ENCODE data around the gene HDGF. TPM values are rescaled to one million over a fixed set of nuclear protein-coding genes. Genes with fewer than 3 reads are reported as not detected.

The HDGF gene
- total and polyA plus RNA-seq, 9 of the 15 experiments (the other 6 are each of a cell fraction or from before 2014, with no cell fraction given), result 38.8 to 601 (median 400) TPM

DNA sequence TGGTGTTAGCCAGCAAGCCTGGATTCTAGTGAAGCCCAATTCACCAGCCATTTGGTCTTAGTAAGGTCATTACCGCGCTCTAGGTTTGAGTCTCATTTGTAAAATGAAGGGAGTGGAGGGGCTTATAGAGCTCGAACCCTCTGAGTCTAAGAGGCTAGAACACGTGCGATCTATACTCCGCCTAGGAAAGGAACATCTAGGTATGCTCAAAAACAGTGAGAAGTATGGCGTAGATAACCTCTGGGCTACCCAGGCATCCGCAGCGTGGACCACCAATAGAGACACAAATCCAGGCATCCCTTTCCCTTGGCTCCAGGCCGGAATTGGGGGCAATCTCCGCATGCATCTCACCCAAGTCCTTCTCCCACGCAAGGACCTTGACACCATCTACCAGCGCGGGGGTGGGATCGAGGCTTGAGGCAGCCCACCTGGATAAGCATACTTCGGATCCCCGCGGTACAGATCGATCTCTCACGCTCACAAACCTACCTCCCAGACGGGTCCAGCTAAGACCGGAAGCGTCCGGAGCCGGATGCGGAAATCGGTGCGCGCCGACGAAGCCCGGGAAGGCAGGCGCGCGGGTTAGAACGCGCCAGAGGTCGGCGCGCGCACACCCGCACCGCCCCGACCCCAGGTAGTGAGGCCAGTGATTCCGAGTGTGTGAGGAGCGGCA lies 23.4 kb downstream of the HDGF start, which contains the start of gene METTL25B (continued):
- no peak for TF ChIP-seq MCM5 (IDR thresholded peaks at IDR 0.05; ENCODE audit: low read depth)
- TF ChIP-seq KLF16 (IDR thresholded peaks at IDR 0.05), result no peak
- TF ChIP-seq, protein P1, sequence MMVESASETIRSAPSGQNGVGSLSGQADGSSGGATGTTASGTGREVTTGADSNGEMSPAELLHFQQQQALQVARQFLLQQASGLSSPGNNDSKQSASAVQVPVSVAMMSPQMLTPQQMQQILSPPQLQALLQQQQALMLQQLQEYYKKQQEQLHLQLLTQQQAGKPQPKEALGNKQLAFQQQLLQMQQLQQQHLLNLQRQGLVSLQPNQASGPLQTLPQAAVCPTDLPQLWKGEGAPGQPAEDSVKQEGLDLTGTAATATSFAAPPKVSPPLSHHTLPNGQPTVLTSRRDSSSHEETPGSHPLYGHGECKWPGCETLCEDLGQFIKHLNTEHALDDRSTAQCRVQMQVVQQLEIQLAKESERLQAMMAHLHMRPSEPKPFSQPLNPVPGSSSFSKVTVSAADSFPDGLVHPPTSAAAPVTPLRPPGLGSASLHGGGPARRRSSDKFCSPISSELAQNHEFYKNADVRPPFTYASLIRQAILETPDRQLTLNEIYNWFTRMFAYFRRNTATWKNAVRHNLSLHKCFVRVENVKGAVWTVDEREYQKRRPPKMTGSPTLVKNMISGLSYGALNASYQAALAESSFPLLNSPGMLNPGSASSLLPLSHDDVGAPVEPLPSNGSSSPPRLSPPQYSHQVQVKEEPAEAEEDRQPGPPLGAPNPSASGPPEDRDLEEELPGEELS (CRISPR knock-in tag; IDR thresholded peaks at IDR 0.05; ENCODE audit: borderline replicate concordance), result no peak
- no peak for TF ChIP-seq PRMT5 (CRISPR knock-in tag; IDR thresholded peaks at IDR 0.05)
- TF ChIP-seq ZNF3 (CRISPR knock-in tag; IDR thresholded peaks at IDR 0.05), result no peak
- TF ChIP-seq, protein P2, sequence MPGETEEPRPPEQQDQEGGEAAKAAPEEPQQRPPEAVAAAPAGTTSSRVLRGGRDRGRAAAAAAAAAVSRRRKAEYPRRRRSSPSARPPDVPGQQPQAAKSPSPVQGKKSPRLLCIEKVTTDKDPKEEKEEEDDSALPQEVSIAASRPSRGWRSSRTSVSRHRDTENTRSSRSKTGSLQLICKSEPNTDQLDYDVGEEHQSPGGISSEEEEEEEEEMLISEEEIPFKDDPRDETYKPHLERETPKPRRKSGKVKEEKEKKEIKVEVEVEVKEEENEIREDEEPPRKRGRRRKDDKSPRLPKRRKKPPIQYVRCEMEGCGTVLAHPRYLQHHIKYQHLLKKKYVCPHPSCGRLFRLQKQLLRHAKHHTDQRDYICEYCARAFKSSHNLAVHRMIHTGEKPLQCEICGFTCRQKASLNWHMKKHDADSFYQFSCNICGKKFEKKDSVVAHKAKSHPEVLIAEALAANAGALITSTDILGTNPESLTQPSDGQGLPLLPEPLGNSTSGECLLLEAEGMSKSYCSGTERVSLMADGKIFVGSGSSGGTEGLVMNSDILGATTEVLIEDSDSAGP (CRISPR knock-in tag; IDR thresholded peaks at IDR 0.05), result 0 out of 2 replicates have a peak, but pooled peaks have one; percentile 18
- peak; percentile 76 for TF ChIP-seq ATF1 (CRISPR knock-in tag; IDR thresholded peaks at IDR 0.05)
- no peak for TF ChIP-seq ATF1 (tag; IDR thresholded peaks at IDR 0.05)
- no peak for TF ChIP-seq PML (IDR thresholded peaks at IDR 0.05; ENCODE audit: low read length)
- no peak for TF ChIP-seq BHLHE40 (IDR thresholded peaks at IDR 0.05; ENCODE audit: low read length)
- TF ChIP-seq RB1 (IDR thresholded peaks at IDR 0.05; ENCODE audit: low read depth), result peak; percentile 11
- no peak for TF ChIP-seq CBX5 (IDR thresholded peaks at IDR 0.05; ENCODE audit: borderline replicate concordance, low read depth)
- TF ChIP-seq ARNT (IDR thresholded peaks at IDR 0.05), result 0 out of 4 replicates have a peak, but pooled peaks of 1 of the 2 experiments have one; percentile 29
- TF ChIP-seq, protein P3, sequence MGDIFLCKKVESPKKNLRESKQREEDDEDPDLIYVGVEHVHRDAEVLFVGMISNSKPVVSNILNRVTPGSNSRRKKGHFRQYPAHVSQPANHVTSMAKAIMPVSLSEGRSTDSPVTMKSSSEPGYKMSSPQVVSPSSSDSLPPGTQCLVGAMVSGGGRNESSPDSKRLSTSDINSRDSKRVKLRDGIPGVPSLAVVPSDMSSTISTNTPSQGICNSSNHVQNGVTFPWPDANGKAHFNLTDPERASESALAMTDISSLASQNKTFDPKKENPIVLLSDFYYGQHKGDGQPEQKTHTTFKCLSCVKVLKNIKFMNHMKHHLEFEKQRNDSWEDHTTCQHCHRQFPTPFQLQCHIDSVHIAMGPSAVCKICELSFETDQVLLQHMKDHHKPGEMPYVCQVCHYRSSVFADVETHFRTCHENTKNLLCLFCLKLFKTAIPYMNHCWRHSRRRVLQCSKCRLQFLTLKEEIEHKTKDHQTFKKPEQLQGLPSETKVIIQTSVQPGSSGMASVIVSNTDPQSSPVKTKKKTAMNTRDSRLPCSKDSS (IDR thresholded peaks at IDR 0.05; ENCODE audit: low read depth, partially characterized antibody), result no peak
- TF ChIP-seq, protein P4, sequence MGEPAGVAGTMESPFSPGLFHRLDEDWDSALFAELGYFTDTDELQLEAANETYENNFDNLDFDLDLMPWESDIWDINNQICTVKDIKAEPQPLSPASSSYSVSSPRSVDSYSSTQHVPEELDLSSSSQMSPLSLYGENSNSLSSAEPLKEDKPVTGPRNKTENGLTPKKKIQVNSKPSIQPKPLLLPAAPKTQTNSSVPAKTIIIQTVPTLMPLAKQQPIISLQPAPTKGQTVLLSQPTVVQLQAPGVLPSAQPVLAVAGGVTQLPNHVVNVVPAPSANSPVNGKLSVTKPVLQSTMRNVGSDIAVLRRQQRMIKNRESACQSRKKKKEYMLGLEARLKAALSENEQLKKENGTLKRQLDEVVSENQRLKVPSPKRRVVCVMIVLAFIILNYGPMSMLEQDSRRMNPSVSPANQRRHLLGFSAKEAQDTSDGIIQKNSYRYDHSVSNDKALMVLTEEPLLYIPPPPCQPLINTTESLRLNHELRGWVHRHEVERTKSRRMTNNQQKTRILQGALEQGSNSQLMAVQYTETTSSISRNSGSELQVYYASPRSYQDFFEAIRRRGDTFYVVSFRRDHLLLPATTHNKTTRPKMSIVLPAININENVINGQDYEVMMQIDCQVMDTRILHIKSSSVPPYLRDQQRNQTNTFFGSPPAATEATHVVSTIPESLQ (CRISPR knock-in tag; IDR thresholded peaks at IDR 0.05), result 0 out of 2 replicates have a peak, but pooled peaks have one; percentile 47
- TF ChIP-seq, protein P5, sequence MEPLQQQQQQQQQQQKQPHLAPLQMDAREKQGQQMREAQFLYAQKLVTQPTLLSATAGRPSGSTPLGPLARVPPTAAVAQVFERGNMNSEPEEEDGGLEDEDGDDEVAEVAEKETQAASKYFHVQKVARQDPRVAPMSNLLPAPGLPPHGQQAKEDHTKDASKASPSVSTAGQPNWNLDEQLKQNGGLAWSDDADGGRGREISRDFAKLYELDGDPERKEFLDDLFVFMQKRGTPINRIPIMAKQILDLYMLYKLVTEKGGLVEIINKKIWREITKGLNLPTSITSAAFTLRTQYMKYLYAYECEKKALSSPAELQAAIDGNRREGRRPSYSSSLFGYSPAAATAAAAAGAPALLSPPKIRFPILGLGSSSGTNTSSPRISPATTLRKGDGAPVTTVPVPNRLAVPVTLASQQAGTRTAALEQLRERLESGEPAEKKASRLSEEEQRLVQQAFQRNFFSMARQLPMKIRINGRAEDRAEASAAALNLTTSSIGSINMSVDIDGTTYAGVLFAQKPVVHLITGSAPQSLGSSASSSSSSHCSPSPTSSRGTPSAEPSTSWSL (CRISPR knock-in tag; IDR thresholded peaks at IDR 0.05; ENCODE audit: borderline replicate concordance), result no peak
- no peak for TF ChIP-seq BRD4 (IDR thresholded peaks at IDR 0.05)
- no peak for TF ChIP-seq COPS2 (conservative IDR thresholded peaks at IDR 0.05)

All from K562 (cell line).